SU-DHL-6 (cell line): Measurements from ENCODE around the gene SLC39A9.
"Not testable (repeated sequence)": the region's sequence is repeated elsewhere in the genome, so short reads cannot be mapped to it uniquely, and the experiment has no call there.

ENCODE experiments used
- H2AFZ ChIP-seq: fragments of 200-600 bp; sonication (generic); 2 replicates; pipeline ENCODE4 v1.6.1; 2014; ENCODE audit warnings: low read depth, mild to moderate bottlenecking, moderate library complexity, mixed read lengths, antibody characterized with exemption, low read length; ENCODE audit not compliant: severe bottlenecking
- H3F3A ChIP-seq: fragments of 200-600 bp; shearing (Covaris generic); 2 replicates; pipeline ENCODE4 v1.6.0; 2016; ENCODE audit warnings: antibody characterized with exemption, mild to moderate bottlenecking; ENCODE audit not compliant: insufficient read depth
- H3K27ac ChIP-seq: fragments of 200-600 bp; sonication (generic); 2 replicates; pipeline ENCODE4 v1.5.1; 2016; ENCODE audit warnings: low read depth, mild to moderate bottlenecking, low read length, moderate library complexity, mixed read lengths
- H3K27me3 ChIP-seq: fragments of 200-600 bp; sonication (generic), shearing (Covaris generic); 2 replicates; pipeline ENCODE4 v1.6.0; 2014; ENCODE audit warnings: mild to moderate bottlenecking, low read length
- H3K36me3 ChIP-seq: fragments of 200-600 bp; sonication (generic); 2 replicates; pipeline ENCODE4 v1.6.1; 2014; ENCODE audit warnings: mild to moderate bottlenecking, low read length, mixed read lengths
- H3K4me2 ChIP-seq: fragments of 300-600, 200-600 bp; shearing (Covaris generic), sonication (generic); 2 replicates; pipeline ENCODE4 v1.6.0; 2014; ENCODE audit warnings: low read length, low read depth, mild to moderate bottlenecking; ENCODE audit not compliant: poor library complexity, severe bottlenecking
- H3K4me3 ChIP-seq: fragments of 200-600 bp; sonication (generic); 2 replicates; pipeline ENCODE4 v1.5.1; 2014; ENCODE audit warnings: antibody characterized with exemption, low read length, mild to moderate bottlenecking, mixed read lengths; ENCODE audit not compliant: insufficient read depth, poor library complexity, severe bottlenecking
- H3K79me2 ChIP-seq: fragments of 200-600 bp; sonication (generic); 2 replicates; pipeline ENCODE4 v1.6.1; 2014; ENCODE audit warnings: mild to moderate bottlenecking, low read length, moderate library complexity; ENCODE audit not compliant: insufficient read depth
- H3K9ac ChIP-seq: fragments of 200-600 bp; sonication (generic); 2 replicates; pipeline ENCODE4 v1.7.0; 2014; ENCODE audit warnings: mild to moderate bottlenecking, low read length
- H3K9me2 ChIP-seq: fragments of 200-600 bp; sonication (generic); replicated peaks from 2 replicates; pipeline ENCODE4 v1.6.1; 2014; ENCODE audit warnings: low read length; ENCODE audit not compliant: insufficient read depth
- H3K9me3 ChIP-seq: fragments of 200-600 bp; sonication (generic); 2 replicates; pipeline ENCODE4 v1.6.1; 2014; ENCODE audit warnings: low read length, mixed read lengths; ENCODE audit not compliant: insufficient read depth
- H4K20me1 ChIP-seq: fragments of 200-600 bp; sonication (generic); 2 replicates; pipeline ENCODE4 v1.6.1; 2014; ENCODE audit warnings: low read depth, mild to moderate bottlenecking, antibody characterized with exemption, low read length, moderate library complexity, mixed read lengths
- CTCF ChIP-seq: fragments of 200-600 bp; sonication (generic); IDR thresholded peaks from one replicate; pipeline ENCODE4 v1.5.1; 2017; ENCODE audit warnings: antibody characterized with exemption, mild to moderate bottlenecking, low read length, moderate library complexity; ENCODE audit not compliant: insufficient read depth, poor library complexity, severe bottlenecking
- EZH2phosphoT487 ChIP-seq: fragments of 200-600 bp; sonication (generic), shearing (Covaris generic); conservative IDR thresholded peaks from 2 replicates; pipeline ENCODE4 v1.6.1; 2018; ENCODE audit warnings: mild to moderate bottlenecking, antibody characterized with exemption, low read length, moderate library complexity, mixed read lengths

The SLC39A9 gene

GRCh38 chr14:69413483-69413882 lies 15.0 kb downstream of the SLC39A9 start:
- H3K9me2 ChIP-seq: no peaks in the 10 kb centered on the region
- peaks cover 3% of the 10 kb centered on the region; the same call in 1 of the 2 replicates for H3F3A ChIP-seq
- no peak overlapping the region for H3K27ac ChIP-seq
- H3K79me2 ChIP-seq: peaks cover 75% of the 10 kb centered on the region
- no peak overlapping the region for H3K4me3 ChIP-seq
- TF ChIP-seq CTCF: no peak
- no peaks in the 10 kb centered on the region for H3K36me3 ChIP-seq
- H3K4me2 ChIP-seq: no peak overlapping the region
- no peaks in the 10 kb centered on the region for H3K27me3 ChIP-seq
- no peaks in the 10 kb centered on the region; the same call in 1 of the 2 replicates for H4K20me1 ChIP-seq
- no peak overlapping the region for H3K9ac ChIP-seq
- no peak overlapping the region for H2AFZ ChIP-seq
- no peaks in the 10 kb centered on the region for H3K9me3 ChIP-seq

- H3K9ac ChIP-seq, H3K27ac ChIP-seq, H3K36me3 ChIP-seq, H3K27me3 ChIP-seq, H4K20me1 ChIP-seq, H3F3A ChIP-seq, H3K4me3 ChIP-seq, H3K9me3 ChIP-seq, H3K9me2 ChIP-seq, H3K4me2 ChIP-seq, H2AFZ ChIP-seq: not testable (repeated sequence)
- H3K79me2 ChIP-seq: peaks cover 53% of the 10 kb centered on the region
Observed at GRCh38 chr14:69416087-69416486, 17.6 kb downstream of the SLC39A9 start.

- no peaks in the 10 kb centered on the region for H3F3A ChIP-seq
- H3K9ac ChIP-seq: no peak overlapping the region
- no peak overlapping the region for H2AFZ ChIP-seq
- TF ChIP-seq CTCF: no peak
- no peaks in the 10 kb centered on the region for H4K20me1 ChIP-seq
- H3K4me3 ChIP-seq: no peak overlapping the region
- peaks cover 12% of the 10 kb centered on the region for H3K36me3 ChIP-seq
- no peaks in the 10 kb centered on the region for H3K27me3 ChIP-seq
- H3K9me3 ChIP-seq: no peaks in the 10 kb centered on the region
- H3K27ac ChIP-seq: no peak overlapping the region
- H3K4me2 ChIP-seq: no peak overlapping the region
- H3K79me2 ChIP-seq: peaks cover 24% of the 10 kb centered on the region
- no peaks in the 10 kb centered on the region for H3K9me2 ChIP-seq
Observed at GRCh38 chr14:69423279-69423678, 24.8 kb downstream of the SLC39A9 start.

GRCh38 chr14:69424149-69424923 lies 25.8 kb downstream of the SLC39A9 start:
- Histone ChIP-seq H3K9ac (no peak overlapping the region), H3F3A (no peaks in the 10 kb centered on the region), H3K27me3 (no peaks in the 10 kb centered on the region), H3K79me2 (peaks cover 24% of the 10 kb centered on the region), H3K36me3 (peaks cover 12% of the 10 kb centered on the region), H3K9me2 (no peaks in the 10 kb centered on the region), H3K4me3 (no peak overlapping the region), H3K27ac (no peak overlapping the region), H2AFZ (no peak overlapping the region), H3K4me2 (no peak overlapping the region), H4K20me1 (no peaks in the 10 kb centered on the region), H3K9me3 (no peaks in the 10 kb centered on the region)
- TF ChIP-seq CTCF: no peak
- no peak for TF ChIP-seq EZH2phosphoT487
